ENCODE results near the gene ZSCAN18.

The ZSCAN18 gene

DNA sequence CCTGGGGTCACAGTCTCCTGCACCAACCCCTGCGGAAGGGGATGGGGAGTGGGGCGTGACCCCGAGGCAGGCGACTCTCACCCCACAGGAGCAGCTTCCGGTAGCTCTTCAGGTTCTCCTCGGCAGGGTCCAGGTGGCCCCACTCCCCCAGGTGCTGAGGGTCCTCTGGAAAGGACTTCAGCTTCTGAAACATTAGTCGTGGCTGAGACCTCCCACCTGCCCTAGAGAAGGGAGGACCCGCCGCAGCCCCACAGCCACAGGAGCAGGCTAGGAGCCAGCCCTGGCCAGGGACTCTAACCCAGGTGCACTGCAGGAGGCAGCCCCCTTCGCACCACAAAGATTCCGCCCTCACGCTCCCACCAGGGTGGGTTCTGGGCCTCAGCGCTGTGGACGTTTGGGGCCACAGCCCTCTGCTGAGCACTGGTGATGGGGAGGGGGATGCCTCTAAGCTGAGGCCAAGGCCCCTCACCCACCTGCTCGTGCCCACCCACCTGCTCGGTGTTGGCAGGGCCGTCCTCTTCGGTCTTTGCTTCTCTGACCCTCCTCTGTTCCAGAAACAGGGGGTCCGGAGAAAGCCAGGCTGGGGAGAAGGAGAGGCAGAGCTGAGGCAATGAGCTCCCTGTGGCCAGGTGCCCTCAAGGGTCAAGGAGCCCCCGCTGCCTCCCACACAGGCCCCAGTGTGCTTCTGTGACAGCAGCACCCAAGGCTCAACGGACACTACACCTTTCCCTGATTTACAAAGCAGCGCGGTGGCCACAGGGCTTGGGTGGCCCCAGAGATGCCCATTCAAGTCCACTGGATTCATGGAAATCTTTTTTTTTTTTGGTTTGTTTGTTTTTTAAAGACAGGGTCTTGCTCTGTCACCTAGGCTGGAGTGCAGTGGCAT lies 11.0 kb downstream of the ZSCAN18 start:
- DNase-seq (ENCODE audit: low read depth), result no peak

- no peak for DNase-seq (ENCODE audit: low read depth)
These were observed 12.6 kb downstream of the ZSCAN18 start for GRCh38 chr19:58085348-58085875.

DNA sequence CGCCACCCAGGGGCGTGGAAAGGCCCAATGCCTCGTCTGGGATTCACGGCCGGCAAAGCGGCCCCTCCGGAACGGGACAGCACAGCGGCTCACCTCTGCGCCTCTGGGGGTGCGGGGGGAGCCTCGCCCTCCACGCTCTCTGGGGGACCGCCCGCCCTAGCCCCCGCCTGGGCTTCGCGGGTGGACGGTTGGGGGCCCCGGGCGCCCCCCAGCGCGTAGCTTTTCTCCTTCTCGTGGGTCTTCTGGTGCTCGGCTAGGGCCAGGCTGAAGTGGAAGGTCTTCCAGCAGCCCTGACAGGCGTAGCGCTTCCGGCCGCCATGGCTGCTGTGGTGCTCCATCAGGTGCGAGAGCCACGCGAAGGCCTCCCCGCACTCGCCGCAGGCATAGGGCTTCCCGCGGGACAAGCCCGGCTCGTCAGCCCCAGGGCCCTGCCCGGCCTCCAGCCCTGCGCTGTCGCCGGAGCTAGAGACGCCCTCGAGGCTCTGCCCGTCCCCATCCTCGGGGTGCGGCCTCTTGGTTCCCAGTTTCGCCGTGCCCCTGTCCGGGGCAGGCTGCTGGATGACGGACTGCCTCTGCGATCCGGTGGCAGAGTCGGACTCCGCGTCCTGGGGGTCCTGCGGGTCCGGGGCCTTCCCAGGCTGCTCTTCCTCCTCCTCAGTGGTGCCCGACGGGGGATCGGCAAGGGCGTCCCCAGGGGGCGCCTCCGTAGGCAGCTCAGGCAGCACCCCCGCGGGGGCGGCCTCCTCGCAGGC lies 13.3 kb downstream of the ZSCAN18 start:
- no peak for DNase-seq (ENCODE audit: low read depth)

DNA sequence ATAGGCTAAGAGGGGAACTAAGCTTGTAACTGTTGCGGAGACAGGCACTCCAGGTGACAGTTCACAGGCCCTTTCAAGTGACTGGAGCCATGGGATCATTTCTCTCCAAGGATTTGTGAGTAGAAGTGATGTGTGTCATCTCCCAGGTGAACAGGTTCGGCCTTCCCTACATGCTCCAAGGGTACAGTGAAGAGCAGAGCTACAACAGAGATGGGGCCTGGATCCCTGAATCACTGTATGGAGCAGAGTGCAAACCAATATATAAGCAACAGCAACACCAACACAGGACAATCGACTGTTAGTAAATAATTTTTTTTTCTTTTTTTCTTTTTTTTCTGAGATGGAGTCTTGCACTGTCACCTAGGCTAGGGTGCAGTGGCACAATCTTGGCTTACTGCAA lies 15.0 kb downstream of the ZSCAN18 start:
- DNase-seq (ENCODE audit: low read depth), result no peak

GRCh38 chr19:58079792-58080191 lies 18.2 kb downstream of the ZSCAN18 start:
- no peak for DNase-seq (ENCODE audit: low read depth)

DNA sequence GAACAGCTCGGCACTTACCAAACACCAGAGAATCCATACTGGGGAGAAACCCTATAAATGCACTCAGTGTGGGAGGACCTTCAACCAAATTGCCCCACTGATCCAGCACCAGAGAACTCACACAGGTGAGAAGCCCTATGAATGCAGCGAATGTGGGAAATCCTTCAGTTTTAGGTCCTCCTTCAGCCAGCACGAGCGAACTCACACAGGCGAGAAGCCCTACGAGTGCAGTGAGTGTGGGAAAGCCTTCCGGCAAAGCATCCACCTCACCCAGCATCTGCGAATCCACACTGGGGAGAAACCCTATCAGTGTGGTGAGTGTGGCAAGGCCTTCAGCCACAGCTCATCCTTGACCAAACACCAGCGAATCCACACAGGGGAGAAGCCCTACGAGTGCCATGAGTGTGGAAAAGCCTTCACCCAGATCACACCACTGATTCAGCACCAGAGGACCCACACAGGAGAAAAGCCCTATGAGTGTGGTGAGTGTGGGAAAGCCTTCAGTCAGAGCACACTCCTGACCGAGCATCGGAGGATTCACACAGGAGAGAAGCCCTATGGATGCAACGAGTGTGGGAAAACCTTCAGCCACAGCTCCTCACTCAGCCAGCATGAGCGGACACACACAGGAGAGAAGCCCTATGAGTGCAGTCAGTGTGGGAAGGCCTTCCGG lies 30.7 kb downstream of the ZSCAN18 start:
- DNase-seq (ENCODE audit: low read depth), result no peak

- no peak for DNase-seq (ENCODE audit: low read depth)
These were observed 34.3 kb downstream of the ZSCAN18 start for GRCh38 chr19:58063712-58064111.

- DNase-seq (ENCODE audit: low read depth), result no peak
These were observed 37.8 kb downstream of the ZSCAN18 start for GRCh38 chr19:58060231-58060630.

GRCh38 chr19:58059671-58060078 lies 38.4 kb downstream of the ZSCAN18 start:
- no peak for DNase-seq (ENCODE audit: low read depth)

- peak; percentile 30 for DNase-seq (ENCODE audit: low read depth)
These were observed 38.9 kb downstream of the ZSCAN18 start, which contains the start of gene ZNF135 for GRCh38 chr19:58059003-58059670. Gene ZNF135 (plus strand): TSS chr19:58059282. CDS start chr19:58060003, 721 bp downstream.

- no peak for DNase-seq (ENCODE audit: low read depth)
These were observed 39.6 kb downstream of the ZSCAN18 start for GRCh38 chr19:58058467-58058866.

GRCh38 chr19:58056861-58057260 lies 41.2 kb downstream of the ZSCAN18 start:
- no peak for DNase-seq (ENCODE audit: low read depth)

DNA sequence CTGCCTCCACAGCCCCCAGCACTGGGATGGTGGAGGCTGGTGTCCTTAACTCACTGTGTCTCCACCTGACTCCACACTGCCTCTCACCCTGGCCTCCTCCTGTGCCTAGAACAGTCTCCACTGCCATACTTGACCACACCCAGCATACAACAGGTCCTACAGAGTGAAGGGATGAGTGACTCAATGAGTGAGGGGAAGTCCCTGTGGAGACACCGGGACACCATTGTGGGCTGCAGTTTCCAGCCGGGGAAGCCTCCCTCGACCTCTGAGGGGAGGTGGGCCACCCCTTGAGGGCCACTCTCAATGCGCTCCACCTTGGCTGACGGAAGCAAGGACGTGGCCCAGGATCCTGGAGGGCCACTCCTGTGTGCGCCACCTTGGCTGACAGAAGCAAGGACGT lies 41.8 kb downstream of the ZSCAN18 start:
- DNase-seq (ENCODE audit: low read depth), result no peak

DNA sequence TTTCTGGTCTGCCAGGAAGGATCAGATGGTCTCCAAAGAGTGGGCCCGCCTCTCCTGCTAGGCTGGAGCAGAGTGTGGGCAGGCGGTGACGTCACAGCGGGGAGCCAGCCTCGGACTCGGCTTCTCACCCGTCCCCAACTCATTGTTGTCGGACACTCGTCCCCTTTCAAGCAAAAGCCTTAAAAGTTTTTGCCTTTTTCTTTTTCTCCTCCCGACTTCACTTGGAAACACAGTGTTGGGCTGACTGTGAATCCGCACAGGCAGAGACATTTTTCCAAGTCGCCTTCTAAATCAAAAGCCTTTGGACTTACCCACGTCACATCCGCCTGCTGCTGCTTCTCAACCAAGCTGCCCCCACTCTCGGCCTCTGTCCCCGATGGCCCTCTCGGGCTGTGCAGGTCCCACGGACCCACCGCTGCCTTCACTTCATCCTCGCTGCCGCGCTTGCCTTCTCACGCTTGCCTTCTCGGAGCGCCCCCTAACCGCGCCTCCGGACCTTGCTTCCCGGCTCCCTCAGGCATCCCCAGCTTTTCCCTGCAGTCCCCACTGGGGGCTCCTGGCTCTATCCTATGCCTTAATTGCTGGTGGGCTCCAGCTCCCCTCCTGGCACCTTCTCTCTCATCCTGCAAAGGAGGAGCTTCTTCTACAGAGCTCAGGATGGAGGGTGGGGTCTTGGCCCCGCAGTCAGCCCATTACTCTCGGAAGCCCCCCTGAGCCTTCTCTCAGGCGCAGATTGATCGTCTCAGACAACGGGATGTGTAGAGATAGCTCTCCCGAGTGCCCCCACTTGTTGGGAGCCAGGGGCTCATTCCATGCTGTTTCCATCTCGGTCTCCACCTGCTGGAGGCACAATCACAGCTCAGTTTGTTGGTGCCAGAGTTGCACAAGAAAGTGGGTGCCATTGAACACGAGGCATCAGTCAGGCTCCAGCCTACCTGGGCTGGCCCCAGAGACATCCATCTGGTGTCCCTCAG lies 42.8 kb downstream of the ZSCAN18 start:
- no peak for DNase-seq (ENCODE audit: low read depth)

DNA sequence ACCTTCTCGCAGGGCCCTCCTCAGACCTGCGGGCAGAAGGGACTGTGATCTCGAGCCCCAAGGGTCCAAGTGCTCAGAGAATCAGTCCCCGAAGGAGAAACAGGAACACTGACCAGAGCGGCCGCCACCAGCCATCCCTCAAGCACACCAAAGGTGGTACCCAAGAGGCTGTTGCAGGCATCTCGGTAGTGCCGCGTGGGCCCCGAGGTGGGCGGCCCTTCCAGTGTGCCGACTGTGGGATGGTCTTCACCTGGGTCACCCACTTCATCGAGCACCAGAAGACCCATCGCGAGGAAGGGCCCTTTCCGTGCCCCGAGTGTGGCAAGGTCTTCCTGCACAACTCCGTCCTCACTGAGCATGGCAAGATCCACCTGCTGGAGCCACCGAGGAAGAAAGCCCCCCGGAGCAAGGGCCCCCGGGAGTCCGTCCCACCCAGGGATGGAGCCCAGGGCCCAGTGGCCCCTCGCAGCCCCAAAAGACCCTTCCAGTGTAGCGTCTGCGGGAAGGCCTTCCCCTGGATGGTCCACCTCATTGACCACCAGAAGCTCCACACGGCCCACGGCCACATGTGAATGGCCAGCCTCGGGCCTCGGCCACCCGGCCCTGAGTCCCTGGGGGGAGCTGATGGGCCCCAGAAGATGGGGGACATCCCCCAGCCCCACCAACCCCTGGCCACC lies 44.4 kb downstream of the ZSCAN18 start:
- DNase-seq (ENCODE audit: low read depth), result no peak

DNA sequence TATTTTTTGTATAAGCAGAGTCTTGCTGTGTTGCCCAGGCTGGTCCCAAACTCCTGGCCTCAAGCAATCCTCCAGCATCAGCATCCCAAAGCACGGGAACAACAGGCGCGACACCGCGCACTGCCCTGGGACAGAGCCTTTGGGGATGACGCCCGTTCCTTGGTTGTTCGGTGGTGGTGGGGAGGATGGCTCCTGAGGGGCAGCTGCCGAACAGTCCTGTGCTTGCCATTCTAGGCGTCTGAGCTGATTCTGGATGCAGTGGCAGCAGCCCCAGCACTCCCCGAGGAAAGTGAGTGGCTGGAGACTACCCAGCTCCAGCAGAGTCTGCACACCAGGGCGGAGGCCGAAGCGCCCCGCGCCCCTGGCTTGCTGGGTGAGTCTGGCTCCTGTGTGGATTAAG lies 45.8 kb downstream of the ZSCAN18 start:
- DNase-seq (ENCODE audit: low read depth), result no peak

DNA sequence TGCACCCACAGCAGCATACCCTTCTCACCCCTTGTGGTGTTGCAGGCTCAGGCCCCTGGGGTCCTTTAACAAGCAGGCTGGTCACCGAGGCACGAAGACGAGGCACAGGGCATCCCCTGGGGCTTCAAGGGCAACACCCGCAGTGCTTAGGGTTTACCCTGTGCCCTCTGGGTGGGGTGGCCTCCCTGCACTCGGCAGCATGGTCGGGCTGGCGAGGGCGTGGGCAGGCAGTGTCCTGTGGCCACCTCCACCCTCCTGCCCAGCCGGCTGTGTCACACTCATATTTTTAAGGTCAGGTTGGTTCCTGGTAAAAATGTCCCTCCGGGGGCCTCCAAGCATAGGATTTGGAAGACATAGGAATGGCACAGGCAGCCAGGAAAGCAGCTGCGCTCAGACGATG lies 50.4 kb downstream of the ZSCAN18 start:
- DNase-seq (ENCODE audit: low read depth), result no peak

- no peak for DNase-seq (ENCODE audit: low read depth)
These were observed 51.2 kb downstream of the ZSCAN18 start for GRCh38 chr19:58046856-58047255.

DNA sequence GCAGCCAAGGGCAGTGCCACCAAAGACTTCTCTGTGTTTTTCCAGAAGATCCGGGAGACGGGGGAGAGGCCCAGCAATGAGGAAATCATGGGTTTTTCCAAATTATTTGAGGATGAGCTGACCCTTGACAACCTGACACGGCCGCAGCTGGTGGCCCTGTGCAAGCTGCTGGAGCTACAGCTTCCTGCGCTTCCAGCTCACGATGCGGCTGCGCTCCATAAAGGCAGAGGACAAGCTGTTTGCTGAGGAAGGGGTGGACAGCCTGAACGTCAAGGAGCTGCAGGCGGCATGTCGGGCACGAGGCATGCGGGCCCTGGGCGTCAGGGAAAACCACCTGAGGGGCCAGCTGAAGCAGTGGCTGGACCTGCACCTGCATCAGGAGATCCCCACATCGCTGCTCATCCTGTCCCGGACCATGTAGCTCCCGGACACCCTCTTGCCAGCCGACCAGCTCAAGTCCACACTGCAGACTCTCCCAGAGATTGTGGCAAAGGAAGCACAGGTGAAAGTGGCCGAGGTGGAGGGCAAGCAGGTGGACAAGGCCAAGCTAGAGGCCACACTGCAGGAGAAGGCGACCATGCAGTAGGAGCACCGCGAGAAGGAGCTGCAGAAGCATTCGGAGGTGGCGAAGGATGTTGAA lies 52.5 kb downstream of the ZSCAN18 start:
- no peak for DNase-seq (ENCODE audit: low read depth)

DNA sequence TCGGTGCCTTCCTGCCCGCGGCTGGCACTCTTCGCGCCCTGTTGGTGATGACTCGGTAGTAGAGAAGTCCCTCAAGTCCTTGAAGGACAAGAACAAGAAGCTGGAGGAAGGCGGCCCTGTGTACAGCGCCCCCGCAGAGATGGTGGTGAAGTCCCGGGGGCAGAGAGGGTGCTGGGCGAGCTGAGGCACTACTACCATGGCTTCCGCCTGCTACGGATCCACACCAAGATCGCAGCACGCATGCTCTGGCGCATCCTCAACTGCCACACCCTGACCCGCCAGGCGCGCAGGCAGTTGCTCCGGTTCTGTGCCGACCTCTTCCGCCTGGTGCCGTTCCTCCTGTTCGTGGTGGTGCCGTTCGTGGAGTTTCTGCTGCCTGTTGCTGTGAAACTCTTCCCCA lies 53.1 kb downstream of the ZSCAN18 start:
- no peak for DNase-seq (ENCODE audit: low read depth)

All from non-pigmented ciliary epithelial cell (primary cell).